ENCODE results near the gene CCDC93.

The CCDC93 gene

GRCh38 chr2:118053681-118054080 is 39.8 kb upstream of the CCDC93 start:
- Histone ChIP-seq H3K4me1 (ENCODE audit: control insufficient read depth, insufficient read depth, low read length) (no peaks in the 10 kb centered on the region), H3K9ac (ENCODE audit: low read depth, low read length) (no peak overlapping the region), H3K27me3 (ENCODE audit: control insufficient read depth, insufficient read depth, low read length) (no peaks in the 10 kb centered on the region), H3K9me3 (ENCODE audit: control insufficient read depth, insufficient read depth, low read length) (no peaks in the 10 kb centered on the region), H3K36me3 (ENCODE audit: control insufficient read depth, insufficient read depth, low read length) (no peaks in the 10 kb centered on the region), H3K4me3 (ENCODE audit: low read depth, low read length) (no peak overlapping the region)

- H3K4me3 ChIP-seq (ENCODE audit: low read depth, low read length), result no peak overlapping the region
These were observed 38.6 kb upstream of the CCDC93 start for GRCh38 chr2:118052474-118052873.

GRCh38 chr2:118051826-118052358 is 38.0 kb upstream of the CCDC93 start:
- Histone ChIP-seq H3K4me3 (ENCODE audit: low read depth, low read length) (no peak overlapping the region), H3K9me3 (ENCODE audit: control insufficient read depth, insufficient read depth, low read length) (no peaks in the 10 kb centered on the region), H3K36me3 (ENCODE audit: control insufficient read depth, insufficient read depth, low read length) (no peaks in the 10 kb centered on the region), H3K4me1 (ENCODE audit: control insufficient read depth, insufficient read depth, low read length) (no peaks in the 10 kb centered on the region), H3K27me3 (ENCODE audit: control insufficient read depth, insufficient read depth, low read length) (no peaks in the 10 kb centered on the region), H3K9ac (ENCODE audit: low read depth, low read length) (no peak overlapping the region)

More at GRCh38 chr2:118052474-118052873, 38.6 kb upstream of the CCDC93 start:
- H3K9me3 ChIP-seq (ENCODE audit: control insufficient read depth, insufficient read depth, low read length), result no peaks in the 10 kb centered on the region
- H3K36me3 ChIP-seq (ENCODE audit: control insufficient read depth, insufficient read depth, low read length), result no peaks in the 10 kb centered on the region
- H3K4me1 ChIP-seq (ENCODE audit: control insufficient read depth, insufficient read depth, low read length), result no peaks in the 10 kb centered on the region
- H3K9ac ChIP-seq (ENCODE audit: low read depth, low read length), result no peak overlapping the region
- no peaks in the 10 kb centered on the region for H3K27me3 ChIP-seq (ENCODE audit: control insufficient read depth, insufficient read depth, low read length)

DNA sequence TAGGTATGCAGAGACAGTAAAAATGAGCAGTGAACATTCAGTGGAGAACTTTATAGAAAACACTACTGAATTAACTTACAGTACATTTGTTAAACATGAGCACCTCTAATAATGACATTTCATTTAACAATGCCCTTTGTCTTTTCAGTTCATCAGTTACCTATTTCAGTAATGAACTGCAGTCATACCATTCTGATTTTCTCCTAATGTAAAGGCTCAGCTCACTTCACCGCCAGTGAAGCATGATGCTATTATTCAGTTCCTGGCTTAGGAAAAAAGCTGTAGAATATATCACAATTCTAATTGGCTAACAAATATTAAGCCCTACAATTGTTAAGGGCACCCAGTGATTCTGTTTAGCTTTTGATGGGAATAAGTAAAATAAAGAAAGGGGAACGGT is 37.1 kb upstream of the CCDC93 start:
- no peaks in the 10 kb centered on the region for H3K9me3 ChIP-seq (ENCODE audit: control insufficient read depth, insufficient read depth, low read length)
- H3K36me3 ChIP-seq (ENCODE audit: control insufficient read depth, insufficient read depth, low read length), result no peaks in the 10 kb centered on the region
- H3K9ac ChIP-seq (ENCODE audit: low read depth, low read length), result no peak overlapping the region
- no peaks in the 10 kb centered on the region for H3K4me1 ChIP-seq (ENCODE audit: control insufficient read depth, insufficient read depth, low read length)
- no peaks in the 10 kb centered on the region for H3K27me3 ChIP-seq (ENCODE audit: control insufficient read depth, insufficient read depth, low read length)
- no peak overlapping the region for H3K4me3 ChIP-seq (ENCODE audit: low read depth, low read length)

DNA sequence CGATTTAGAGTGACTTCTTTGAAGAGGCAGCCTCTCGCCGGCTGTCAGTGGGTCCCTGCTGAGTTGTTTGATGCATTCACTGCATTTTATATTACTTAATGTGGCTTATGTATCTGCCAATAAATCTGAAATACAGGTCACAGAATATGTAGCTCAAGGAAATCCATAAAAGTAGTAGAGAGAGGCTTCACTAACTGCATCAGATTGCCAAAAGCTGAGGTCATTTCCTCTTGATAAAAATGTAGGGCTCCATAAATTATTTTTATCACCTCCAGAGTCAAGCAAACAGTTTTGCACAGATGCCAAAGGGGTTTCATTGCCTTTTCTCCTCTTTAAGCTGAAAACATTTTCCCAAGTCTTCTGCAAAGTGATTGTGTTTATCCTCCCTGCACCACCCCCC is 36.5 kb upstream of the CCDC93 start:
- H3K4me3 ChIP-seq (ENCODE audit: low read depth, low read length), result no peak overlapping the region
- H3K9me3 ChIP-seq (ENCODE audit: control insufficient read depth, insufficient read depth, low read length), result no peaks in the 10 kb centered on the region
- no peak overlapping the region for H3K9ac ChIP-seq (ENCODE audit: low read depth, low read length)
- H3K27me3 ChIP-seq (ENCODE audit: control insufficient read depth, insufficient read depth, low read length), result no peaks in the 10 kb centered on the region
- no peaks in the 10 kb centered on the region for H3K36me3 ChIP-seq (ENCODE audit: control insufficient read depth, insufficient read depth, low read length)
- H3K4me1 ChIP-seq (ENCODE audit: control insufficient read depth, insufficient read depth, low read length), result no peaks in the 10 kb centered on the region

DNA sequence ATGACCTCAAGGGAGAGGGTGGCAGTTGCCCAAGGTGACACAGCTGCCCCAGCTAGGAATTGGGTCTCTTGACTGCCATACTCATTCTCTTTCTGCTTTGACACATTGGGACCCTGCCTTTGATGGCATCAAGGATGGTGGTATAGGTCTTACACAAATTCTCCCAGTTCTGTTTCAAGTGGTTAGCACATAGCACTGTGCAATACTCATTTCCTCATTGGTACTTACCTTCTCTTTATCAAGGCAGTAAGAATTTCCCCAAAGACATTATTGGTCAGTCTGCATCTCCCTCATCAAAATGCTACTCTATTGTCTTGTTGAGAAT is 35.9 kb upstream of the CCDC93 start:
- H3K27me3 ChIP-seq (ENCODE audit: control insufficient read depth, insufficient read depth, low read length), result no peaks in the 10 kb centered on the region
- no peak overlapping the region for H3K9ac ChIP-seq (ENCODE audit: low read depth, low read length)
- H3K36me3 ChIP-seq (ENCODE audit: control insufficient read depth, insufficient read depth, low read length), result no peaks in the 10 kb centered on the region
- no peak overlapping the region for H3K4me3 ChIP-seq (ENCODE audit: low read depth, low read length)
- no peaks in the 10 kb centered on the region for H3K9me3 ChIP-seq (ENCODE audit: control insufficient read depth, insufficient read depth, low read length)
- no peaks in the 10 kb centered on the region for H3K4me1 ChIP-seq (ENCODE audit: control insufficient read depth, insufficient read depth, low read length)

GRCh38 chr2:118049140-118049815 is 35.4 kb upstream of the CCDC93 start:
- H3K27me3 ChIP-seq (ENCODE audit: control insufficient read depth, insufficient read depth, low read length), result no peaks in the 10 kb centered on the region
- no peak overlapping the region for H3K4me3 ChIP-seq (ENCODE audit: low read depth, low read length)
- no peak overlapping the region for H3K9ac ChIP-seq (ENCODE audit: low read depth, low read length)

DNA sequence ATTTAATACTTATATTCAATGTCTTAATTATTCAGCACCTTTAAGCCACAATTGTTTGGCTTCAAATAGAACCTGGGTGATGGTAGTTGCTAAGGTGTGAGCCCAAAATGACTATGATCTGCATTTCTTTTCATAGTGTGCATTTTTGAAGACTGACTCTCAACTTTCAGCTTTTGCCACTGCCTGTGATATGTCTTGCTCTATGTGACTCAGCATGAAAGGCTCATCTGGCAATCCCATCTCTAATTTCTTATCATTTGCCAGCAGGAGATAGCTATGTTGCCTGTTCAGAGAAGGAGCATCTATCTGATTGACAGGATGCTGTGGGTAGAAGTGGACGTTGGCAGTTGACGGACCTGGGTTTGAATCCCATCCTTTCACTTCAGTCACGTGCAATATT is 34.5 kb upstream of the CCDC93 start:
- H3K4me3 ChIP-seq (ENCODE audit: low read depth, low read length), result no peak overlapping the region
- H3K36me3 ChIP-seq (ENCODE audit: control insufficient read depth, insufficient read depth, low read length), result no peaks in the 10 kb centered on the region
- no peaks in the 10 kb centered on the region for H3K9me3 ChIP-seq (ENCODE audit: control insufficient read depth, insufficient read depth, low read length)
- no peaks in the 10 kb centered on the region for H3K4me1 ChIP-seq (ENCODE audit: control insufficient read depth, insufficient read depth, low read length)
- H3K27me3 ChIP-seq (ENCODE audit: control insufficient read depth, insufficient read depth, low read length), result no peaks in the 10 kb centered on the region
- no peak overlapping the region for H3K9ac ChIP-seq (ENCODE audit: low read depth, low read length)

More at GRCh38 chr2:118049140-118049815, 35.4 kb upstream of the CCDC93 start:
- no peaks in the 10 kb centered on the region for H3K9me3 ChIP-seq (ENCODE audit: control insufficient read depth, insufficient read depth, low read length)
- no peaks in the 10 kb centered on the region for H3K36me3 ChIP-seq (ENCODE audit: control insufficient read depth, insufficient read depth, low read length)
- H3K4me1 ChIP-seq (ENCODE audit: control insufficient read depth, insufficient read depth, low read length), result no peaks in the 10 kb centered on the region

- no peak overlapping the region for H3K4me3 ChIP-seq (ENCODE audit: low read depth, low read length)
- no peaks in the 10 kb centered on the region for H3K27me3 ChIP-seq (ENCODE audit: control insufficient read depth, insufficient read depth, low read length)
- H3K36me3 ChIP-seq (ENCODE audit: control insufficient read depth, insufficient read depth, low read length), result no peaks in the 10 kb centered on the region
- no peaks in the 10 kb centered on the region for H3K9me3 ChIP-seq (ENCODE audit: control insufficient read depth, insufficient read depth, low read length)
- no peak overlapping the region for H3K9ac ChIP-seq (ENCODE audit: low read depth, low read length)
- no peaks in the 10 kb centered on the region for H3K4me1 ChIP-seq (ENCODE audit: control insufficient read depth, insufficient read depth, low read length)
These were observed 33.5 kb upstream of the CCDC93 start for GRCh38 chr2:118047380-118047826.

DNA sequence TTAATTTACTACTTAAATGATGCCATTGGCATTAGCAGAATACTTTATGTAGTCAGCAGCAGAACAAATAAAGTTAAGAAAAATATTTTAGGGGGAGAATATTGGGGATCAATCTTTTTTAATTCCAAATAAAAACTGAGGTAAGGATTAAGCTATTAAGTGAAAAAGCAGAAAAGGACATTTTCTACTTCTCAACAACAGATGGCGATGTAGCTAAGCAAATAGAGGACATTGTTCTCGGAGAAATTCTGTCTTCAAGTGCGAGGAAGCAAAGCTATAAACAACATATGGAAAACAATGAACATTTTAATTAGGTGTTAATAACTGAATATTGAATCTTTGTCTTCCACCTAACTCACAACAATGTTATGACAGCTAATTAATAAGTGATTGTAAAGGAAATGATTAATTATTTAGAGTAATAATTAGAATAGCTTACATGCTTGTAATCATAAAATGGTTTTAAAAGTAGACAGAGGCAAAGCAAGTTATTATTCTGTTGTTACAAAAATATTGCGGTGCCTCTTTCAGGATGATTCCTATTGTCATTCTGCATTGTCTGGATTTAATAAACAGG is 32.9 kb upstream of the CCDC93 start:
- no peaks in the 10 kb centered on the region for H3K36me3 ChIP-seq (ENCODE audit: control insufficient read depth, insufficient read depth, low read length)
- H3K4me1 ChIP-seq (ENCODE audit: control insufficient read depth, insufficient read depth, low read length), result no peaks in the 10 kb centered on the region
- no peak overlapping the region for H3K9ac ChIP-seq (ENCODE audit: low read depth, low read length)
- H3K4me3 ChIP-seq (ENCODE audit: low read depth, low read length), result no peak overlapping the region
- H3K9me3 ChIP-seq (ENCODE audit: control insufficient read depth, insufficient read depth, low read length), result no peaks in the 10 kb centered on the region
- no peaks in the 10 kb centered on the region for H3K27me3 ChIP-seq (ENCODE audit: control insufficient read depth, insufficient read depth, low read length)

GRCh38 chr2:118045286-118045685 is 31.4 kb upstream of the CCDC93 start:
- Histone ChIP-seq H3K36me3 (ENCODE audit: control insufficient read depth, insufficient read depth, low read length) (no peaks in the 10 kb centered on the region), H3K9ac (ENCODE audit: low read depth, low read length) (no peak overlapping the region), H3K27me3 (ENCODE audit: control insufficient read depth, insufficient read depth, low read length) (no peaks in the 10 kb centered on the region), H3K4me3 (ENCODE audit: low read depth, low read length) (no peak overlapping the region), H3K4me1 (ENCODE audit: control insufficient read depth, insufficient read depth, low read length) (no peaks in the 10 kb centered on the region), H3K9me3 (ENCODE audit: control insufficient read depth, insufficient read depth, low read length) (no peaks in the 10 kb centered on the region)

- Histone ChIP-seq H3K9me3 (ENCODE audit: control insufficient read depth, insufficient read depth, low read length) (no peaks in the 10 kb centered on the region), H3K36me3 (ENCODE audit: control insufficient read depth, insufficient read depth, low read length) (no peaks in the 10 kb centered on the region), H3K4me1 (ENCODE audit: control insufficient read depth, insufficient read depth, low read length) (no peaks in the 10 kb centered on the region), H3K9ac (ENCODE audit: low read depth, low read length) (no peak overlapping the region), H3K27me3 (ENCODE audit: control insufficient read depth, insufficient read depth, low read length) (no peaks in the 10 kb centered on the region), H3K4me3 (ENCODE audit: low read depth, low read length) (no peak overlapping the region)
These were observed 31.0 kb upstream of the CCDC93 start for GRCh38 chr2:118044854-118045253.

Data from iPS-15b (cell line).